Esophagus (tissue), 2 donors: ENCODE measurements around the gene SEC16A. TPM values are rescaled to one million over a fixed set of nuclear protein-coding genes. Genes with fewer than 3 reads are reported as not detected.
A peak's percentile ranks its signal among the peaks of the same experiment; 100 is the strongest.

Source experiments
- H3K27ac ChIP-seq, 2 donors: one replicate each; pipeline ENCODE4 v1.5.1; 2013; ENCODE audit warnings: low read depth in 2 of 2, mild to moderate bottlenecking in 2 of 2, inconsistent platforms in 1 of 2, low read length in 1 of 2, moderate library complexity in 1 of 2
- H3K27me3 ChIP-seq, 2 donors: one replicate each; pipeline ENCODE4 v1.6.1; 2013; ENCODE audit warnings: low read length in 2 of 2, control low read depth in 1 of 2, mild to moderate bottlenecking in 1 of 2; ENCODE audit not compliant: insufficient read depth in 2 of 2, control insufficient read depth in 1 of 2
- H3K36me3 ChIP-seq, 2 donors: one replicate each; pipeline ENCODE4 v1.6.1; 2013; ENCODE audit warnings: low read length in 1 of 2; ENCODE audit not compliant: control insufficient read depth in 2 of 2, insufficient read depth in 2 of 2
- H3K4me1 ChIP-seq, 2 donors: one replicate each; pipeline ENCODE4 v1.6.1; 2013; ENCODE audit warnings: low read length in 1 of 2; ENCODE audit not compliant: control insufficient read depth in 2 of 2, insufficient read depth in 2 of 2
- H3K4me3 ChIP-seq, 2 donors: one replicate each; pipeline ENCODE4 v1.5.1; 2013; ENCODE audit warnings: low read length in 2 of 2, mild to moderate bottlenecking in 2 of 2, low read depth in 1 of 2, moderate library complexity in 1 of 2
- H3K9me3 ChIP-seq, 2 donors: one replicate each; pipeline ENCODE4 v1.6.1; 2013; ENCODE audit warnings: mild to moderate bottlenecking in 2 of 2, low read depth in 1 of 2, low read length in 1 of 2, moderate library complexity in 1 of 2; ENCODE audit not compliant: control insufficient read depth in 2 of 2, insufficient read depth in 1 of 2
- WGBS, 2 donors: extraction: QIAGEN DNeasy Blood & Tissue Kit; methylation state at CpG; one replicate each; pipeline ENCODE4 v1.1.7; 2013; 5-methylcytosine and 5-hydroxymethylcytosine counted together
- polyA plus RNA-seq, 2 donors: library from polyadenylated mRNA; stranded (reverse); fragments of 200-250 nt; gene quantifications; one replicate each; pipeline ENCODE4 v1.2.3, GENCODE V29; 2013
- donor health status: healthy with polysubstance abuse.
- donor health status: Bipolar disorder and iron deficiency.

Gene SEC16A
- polyA plus RNA-seq, 2 donors: 24.3 to 32.9 TPM

- Histone ChIP-seq H3K27me3 (no peaks in the 10 kb centered on the region), H3K9me3 (no peaks in the 10 kb centered on the region), H3K4me1 (no peaks in the 10 kb centered on the region), H3K4me3 (no peak overlapping the region), H3K36me3 (peaks cover 23 to 69% of the 10 kb centered on the region in 2 donors), H3K27ac (no peak overlapping the region)
- WGBS, 2 donors: 93 to 94% methylated on average over 12 of the region's 12 CpGs
Observed at GRCh38 chr9:136419092-136419420, 63.8 kb downstream of the SEC16A start.

GRCh38 chr9:136418182-136419091 lies 64.4 kb downstream of the SEC16A start:
- WGBS, 2 donors: 93% methylated on average over 48 of the region's 48 CpGs
- Histone ChIP-seq H3K27me3 (no peaks in the 10 kb centered on the region), H3K4me1 (no peaks in the 10 kb centered on the region), H3K9me3 (no peaks in the 10 kb centered on the region), H3K27ac (no peak overlapping the region), H3K36me3 (peaks cover 21 to 70% of the 10 kb centered on the region in 2 donors), H3K4me3 (no peak overlapping the region)

- no peak overlapping the region for H3K4me3 ChIP-seq
- no peaks in the 10 kb centered on the region for H3K27me3 ChIP-seq
- peaks cover 0 to 1% of the 10 kb centered on the region in 2 donors for H3K4me1 ChIP-seq
- WGBS, 2 donors: 89 to 93% methylated on average over 19 of the region's 19 CpGs
- peaks cover 14 to 62% of the 10 kb centered on the region in 2 donors for H3K36me3 ChIP-seq
- H3K27ac ChIP-seq: no peak overlapping the region
- H3K9me3 ChIP-seq: no peaks in the 10 kb centered on the region
Observed at GRCh38 chr9:136416914-136417313, 65.9 kb downstream of the SEC16A start.

- 94% methylated on average over 8 of the region's 8 CpGs for WGBS, 2 donors
Observed at GRCh38 chr9:136416427-136416826, 66.4 kb downstream of the SEC16A start.

GRCh38 chr9:136412962-136413361 lies 69.9 kb downstream of the SEC16A start:
- 75 to 78% methylated on average over 9 of the region's 9 CpGs for WGBS, 2 donors
- peaks cover 14 to 41% of the 10 kb centered on the region in 2 donors for H3K36me3 ChIP-seq

More at GRCh38 chr9:136416427-136416826, 66.4 kb downstream of the SEC16A start:
- no peaks in the 10 kb centered on the region for H3K27me3 ChIP-seq
- H3K9me3 ChIP-seq: no peaks in the 10 kb centered on the region
- no peak overlapping the region for H3K27ac ChIP-seq
- peaks cover 14 to 58% of the 10 kb centered on the region in 2 donors for H3K36me3 ChIP-seq
- H3K4me1 ChIP-seq: peaks cover under 1 to 1% of the 10 kb centered on the region in 2 donors
- H3K4me3 ChIP-seq: no peak overlapping the region

GRCh38 chr9:136411378-136411777 lies 71.5 kb downstream of the SEC16A start:
- no peaks in the 10 kb centered on the region for H3K27me3 ChIP-seq
- H3K9me3 ChIP-seq: no peaks in the 10 kb centered on the region
- 27 to 32% methylated on average over 4 of the region's 4 CpGs for WGBS, 2 donors
- H3K36me3 ChIP-seq: peaks cover 14 to 37% of the 10 kb centered on the region in 2 donors
- no peak overlapping the region for H3K27ac ChIP-seq
- H3K4me1 ChIP-seq: peaks cover 2 to 7% of the 10 kb centered on the region in 2 donors
- peak overlapping the region; percentile 88 to 96 for H3K4me3 ChIP-seq

More at GRCh38 chr9:136412962-136413361, 69.9 kb downstream of the SEC16A start:
- no peaks in the 10 kb centered on the region for H3K27me3 ChIP-seq
- no peak overlapping the region for H3K4me3 ChIP-seq
- peaks cover 2 to 7% of the 10 kb centered on the region in 2 donors for H3K4me1 ChIP-seq
- no peaks in the 10 kb centered on the region for H3K9me3 ChIP-seq
- H3K27ac ChIP-seq: no peak overlapping the region

- no peaks in the 10 kb centered on the region for H3K27me3 ChIP-seq
- H3K36me3 ChIP-seq: peaks cover 9 to 33% of the 10 kb centered on the region in 2 donors
- no peaks in the 10 kb centered on the region for H3K9me3 ChIP-seq
- H3K27ac ChIP-seq: peak within 1 kb of the TSS; percentile 78 to 79
- peak within 1 kb of the TSS; percentile 88 to 96 for H3K4me3 ChIP-seq
- 0% methylated on average over 79 to 83 of the region's 83 CpGs for WGBS, 2 donors
- H3K4me1 ChIP-seq: peaks cover 2 to 7% of the 10 kb centered on the region in 2 donors
Observed at GRCh38 chr9:136410500-136411287, 72.1 kb downstream of the SEC16A start, which contains the start of the genes ENTR1 and PMPCA. Gene ENTR1, minus strand, starts transcription at chr9:136410614. Its CDS starts 217 bp downstream, at chr9:136410397. Gene PMPCA, plus strand, starts transcription at chr9:136410658. Its CDS starts 11 bp downstream, at chr9:136410669.

GRCh38 chr9:136409557-136410455 lies 73.0 kb downstream of the SEC16A start:
- Histone ChIP-seq H3K9me3 (no peaks in the 10 kb centered on the region), H3K27ac (peak overlapping the region; percentile 45 to 61), H3K4me3 (peak overlapping the region; percentile 88 to 96), H3K36me3 (peaks cover 9 to 30% of the 10 kb centered on the region in 2 donors), H3K4me1 (peaks cover 2 to 8% of the 10 kb centered on the region in 2 donors), H3K27me3 (no peaks in the 10 kb centered on the region)
- WGBS, 2 donors: 9 to 13% methylated on average over 46 to 71 of the region's 71 CpGs
